GM18526 (cell line): Measurements from ENCODE around the gene EZR.

Experiments
- POLR2A ChIP-seq: IDR thresholded peaks from 3 replicates; pipeline ENCODE4 v1.6.1; 2011; ENCODE audit not compliant: insufficient read length; ENCODE audit errors: extremely low read depth

EZR gene

DNA sequence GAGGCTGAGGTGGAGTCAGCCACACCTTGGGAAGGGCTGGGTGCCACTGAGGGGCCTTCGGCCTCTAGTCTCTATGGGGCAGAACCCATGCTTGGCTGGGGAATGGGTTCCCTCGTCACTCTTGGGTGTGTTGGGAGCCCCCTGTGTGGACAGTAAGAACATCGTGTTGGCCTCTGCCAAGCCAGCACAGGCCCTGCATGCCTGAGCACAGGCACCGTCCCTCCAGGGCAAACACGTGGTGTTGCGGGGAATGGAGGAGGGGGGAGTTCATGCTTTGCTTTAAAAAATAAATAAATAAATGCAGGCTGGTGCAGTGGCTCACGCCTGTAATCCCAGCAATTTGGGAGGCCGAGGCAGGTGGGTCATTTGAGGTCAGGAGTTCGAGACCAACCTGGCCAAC, 63.0 kb downstream of the EZR start:
- TF ChIP-seq POLR2A = no peak

DNA sequence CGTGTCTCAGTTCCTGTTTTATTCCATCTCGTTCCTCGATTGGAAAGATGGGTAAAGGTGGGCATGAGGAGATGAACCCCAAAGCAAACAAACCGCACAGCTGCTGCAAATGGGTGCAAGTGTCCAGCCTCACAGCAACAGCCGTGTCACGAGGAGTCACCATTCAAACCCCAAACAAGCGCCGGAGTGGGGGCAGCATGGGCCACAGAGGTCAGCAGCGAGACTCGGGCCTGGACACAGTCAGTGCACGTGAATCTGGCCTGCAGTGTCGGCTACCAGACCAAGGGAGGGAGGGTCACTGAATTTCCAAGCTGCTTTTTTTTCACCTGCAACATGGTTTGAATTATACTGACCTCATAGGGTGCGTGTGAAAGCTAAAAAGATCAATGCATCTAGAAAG, 63.5 kb downstream of the EZR start:
- TF ChIP-seq POLR2A = no peak

- TF ChIP-seq POLR2A = no peak
Observed at GRCh38 chr6:158754738-158755137, 64.4 kb downstream of the EZR start.

GRCh38 chr6:158753811-158754210, 65.4 kb downstream of the EZR start:
- no peak for TF ChIP-seq POLR2A

GRCh38 chr6:158752613-158753012, 66.6 kb downstream of the EZR start:
- TF ChIP-seq POLR2A = no peak

DNA sequence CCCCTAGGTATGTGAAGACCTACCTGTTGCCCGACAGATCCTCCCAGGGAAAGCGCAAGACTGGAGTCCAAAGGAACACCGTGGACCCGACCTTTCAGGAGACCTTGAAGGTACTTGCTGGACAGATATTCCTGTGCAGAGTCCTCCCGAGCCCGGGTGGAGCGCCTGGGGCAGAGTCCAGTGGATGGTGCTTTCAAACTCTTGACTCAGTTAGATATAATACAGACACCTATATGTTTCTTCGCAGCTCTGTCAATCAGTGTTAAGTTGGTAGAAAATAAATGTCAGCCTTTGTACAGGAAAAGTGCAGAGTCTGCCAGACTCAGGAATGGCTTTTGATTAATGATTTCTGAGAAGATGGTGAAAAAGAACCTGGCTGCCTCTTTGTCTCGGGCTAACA, 67.2 kb downstream of the EZR start:
- TF ChIP-seq POLR2A = no peak

DNA sequence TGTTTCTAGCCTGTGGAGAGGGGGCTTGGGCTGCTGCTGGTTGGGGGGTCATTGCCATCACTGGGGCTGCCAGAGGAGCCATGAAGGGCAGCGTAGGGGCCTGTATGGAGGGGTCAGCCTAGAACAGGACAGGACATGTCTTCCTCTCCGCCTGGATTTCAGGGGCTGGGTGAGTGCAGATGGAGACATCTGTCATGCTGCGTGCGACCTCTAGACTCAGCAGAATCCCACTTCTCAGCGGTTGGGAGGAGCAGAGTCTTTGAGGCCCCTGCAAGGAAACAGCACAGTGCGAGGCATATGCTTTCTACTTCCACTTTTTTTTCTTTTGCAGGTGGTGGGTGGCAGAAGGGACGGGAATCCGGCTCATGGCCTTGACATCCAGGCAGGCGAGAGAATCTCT, 67.9 kb downstream of the EZR start:
- TF ChIP-seq POLR2A = no peak

GRCh38 chr6:158744986-158745430, 74.2 kb downstream of the EZR start:
- no peak for TF ChIP-seq POLR2A

GRCh38 chr6:158743033-158743651, 76.0 kb downstream of the EZR start:
- TF ChIP-seq POLR2A = no peak

DNA sequence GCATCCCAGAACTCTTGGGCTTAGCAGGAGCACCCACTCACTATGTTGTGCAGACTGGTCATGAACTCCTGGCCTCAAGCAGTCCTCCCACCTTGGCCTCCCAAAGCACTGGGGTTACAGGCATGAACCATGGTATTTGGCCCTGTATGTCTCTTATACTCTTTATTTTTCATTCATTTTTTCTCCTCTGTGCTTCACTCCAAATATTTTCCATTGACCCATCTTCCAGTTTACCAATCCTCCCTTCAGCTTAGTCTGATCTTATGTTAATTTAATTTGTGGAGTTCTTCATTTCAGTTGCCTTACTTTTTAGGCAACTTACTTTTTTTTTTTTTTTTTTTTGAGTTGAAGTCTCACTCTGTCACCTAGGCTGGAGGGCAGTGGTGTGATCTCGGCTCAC, 79.5 kb downstream of the EZR start:
- no peak for TF ChIP-seq POLR2A

GRCh38 chr6:158737710-158738615, 81.2 kb downstream of the EZR start:
- no peak for TF ChIP-seq POLR2A

DNA sequence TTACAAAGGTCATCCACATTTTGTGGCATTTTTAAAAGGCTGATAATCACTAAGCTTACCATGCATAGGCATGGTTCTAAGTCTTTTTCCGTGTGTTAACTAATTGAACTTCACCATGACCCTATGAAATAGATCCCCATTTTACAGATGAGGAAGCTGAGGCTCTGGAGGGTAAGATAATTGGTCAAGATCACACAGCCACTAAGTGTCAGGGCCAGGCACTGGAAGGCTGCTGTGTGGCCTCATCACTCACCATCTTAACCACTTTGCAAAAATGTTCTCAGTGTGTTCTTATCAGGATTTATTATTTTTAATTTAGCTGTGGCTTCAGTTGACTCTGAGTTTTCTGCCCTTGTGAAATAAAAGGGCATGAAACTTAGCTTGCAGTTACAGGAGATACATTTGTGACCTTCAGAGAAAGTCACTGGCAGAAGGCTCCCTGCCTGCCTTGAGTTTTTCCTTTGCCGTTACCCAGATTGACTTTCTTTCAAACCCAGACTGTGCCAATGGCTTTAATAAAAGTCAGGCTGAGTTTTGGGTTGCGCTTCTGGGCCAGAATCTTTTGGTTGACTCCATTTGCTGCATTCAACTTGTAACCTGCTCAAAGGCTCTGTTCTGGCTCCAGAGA, 82.0 kb downstream of the EZR start:
- TF ChIP-seq POLR2A = no peak

DNA sequence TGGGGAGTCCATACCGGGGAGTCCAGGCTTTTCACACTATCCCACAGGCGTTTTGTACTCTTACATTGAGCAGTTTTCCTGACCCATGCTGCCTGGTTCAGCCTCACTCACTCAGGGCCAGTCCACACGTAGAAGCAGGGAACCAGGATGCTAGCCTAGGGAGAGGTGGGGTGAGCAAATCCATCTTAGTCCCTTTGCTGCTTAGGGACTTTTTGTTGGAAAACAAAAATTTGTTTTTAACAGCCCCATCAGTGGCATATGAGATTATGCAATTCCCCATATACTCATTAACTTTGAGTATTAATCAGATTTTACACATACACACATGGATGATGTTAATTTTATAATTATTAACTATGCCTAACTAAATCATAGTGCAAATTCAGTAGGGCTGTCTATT, 84.2 kb downstream of the EZR start:
- no peak for TF ChIP-seq POLR2A

DNA sequence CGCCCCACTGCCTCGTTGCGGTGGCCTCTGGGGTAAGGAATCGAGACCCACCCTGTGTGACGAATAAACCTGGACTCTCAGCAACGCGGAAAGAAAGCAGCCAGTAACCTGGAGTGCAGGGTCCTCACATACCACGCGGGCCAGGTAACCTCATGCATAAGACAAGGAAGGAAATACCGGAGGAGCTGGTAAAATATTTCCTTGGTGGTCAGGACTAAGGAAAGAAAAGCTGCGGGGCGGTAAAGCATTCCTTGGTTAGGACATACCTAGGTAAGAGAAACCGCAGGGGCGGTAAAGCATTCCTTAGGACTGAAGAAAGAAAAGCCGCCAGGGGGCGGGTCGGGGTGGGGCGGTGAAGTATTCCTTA, 88.6 kb downstream of the EZR start:
- TF ChIP-seq POLR2A = no peak

- no peak for TF ChIP-seq POLR2A
Observed at GRCh38 chr6:158729906-158730540, 89.1 kb downstream of the EZR start.

GRCh38 chr6:158725704-158726103, 93.5 kb downstream of the EZR start:
- TF ChIP-seq POLR2A = no peak
